HG03039 (cell line): ENCODE data around the gene CELSR1.

Experiments
- ATAC-seq: cut with Tn5 transposase; IDR thresholded peaks from one replicate; pipeline ENCODE4 v1.9.1; 2021; ENCODE audit warnings: mild to moderate bottlenecking, moderate library complexity; ENCODE audit not compliant: unreplicated experiment

The CELSR1 gene

GRCh38 chr22:46450931-46451561, 86.4 kb downstream of the CELSR1 start:
- no peak for ATAC-seq

GRCh38 chr22:46449974-46450745, 87.3 kb downstream of the CELSR1 start:
- no peak for ATAC-seq

GRCh38 chr22:46449116-46449691, 88.2 kb downstream of the CELSR1 start:
- no peak for ATAC-seq

- ATAC-seq = no peak
Observed at GRCh38 chr22:46448333-46448732, 89.1 kb downstream of the CELSR1 start.

- no peak for ATAC-seq
Observed at GRCh38 chr22:46447906-46448305, 89.5 kb downstream of the CELSR1 start.

- ATAC-seq = no peak
Observed at GRCh38 chr22:46446799-46447198, 90.6 kb downstream of the CELSR1 start.

- no peak for ATAC-seq
Observed at GRCh38 chr22:46445771-46446420, 91.5 kb downstream of the CELSR1 start.

GRCh38 chr22:46444390-46444854, 93.0 kb downstream of the CELSR1 start:
- ATAC-seq = no peak

- ATAC-seq = no peak
Observed at GRCh38 chr22:46443850-46444389, 93.5 kb downstream of the CELSR1 start.

- no peak for ATAC-seq
Observed at GRCh38 chr22:46442217-46442853, 95.1 kb downstream of the CELSR1 start.

GRCh38 chr22:46439576-46440465, 97.6 kb downstream of the CELSR1 start:
- ATAC-seq = no peak

GRCh38 chr22:46439111-46439510, 98.3 kb downstream of the CELSR1 start:
- ATAC-seq = no peak

GRCh38 chr22:46437671-46438440, 99.6 kb downstream of the CELSR1 start:
- no peak for ATAC-seq

- ATAC-seq = no peak
Observed at GRCh38 chr22:46436595-46437175, 100.7 kb downstream of the CELSR1 start.

- ATAC-seq = no peak
Observed at GRCh38 chr22:46433318-46433717, 104.1 kb downstream of the CELSR1 start.

GRCh38 chr22:46432164-46433068, 105.0 kb downstream of the CELSR1 start:
- no peak for ATAC-seq

- ATAC-seq = no peak
Observed at GRCh38 chr22:46430961-46431838, 106.2 kb downstream of the CELSR1 start.
